Kidney tubule cell (primary cell): ENCODE results near the gene IER2.
A peak's percentile ranks its signal among the peaks of the same experiment; 100 is the strongest.

Source experiments
- DNase-seq: peaks from one replicate; pipeline ENCODE4 v3.0.0-alpha.2; 2018; ENCODE audit warnings: low spot score

IER2 gene, protein sequence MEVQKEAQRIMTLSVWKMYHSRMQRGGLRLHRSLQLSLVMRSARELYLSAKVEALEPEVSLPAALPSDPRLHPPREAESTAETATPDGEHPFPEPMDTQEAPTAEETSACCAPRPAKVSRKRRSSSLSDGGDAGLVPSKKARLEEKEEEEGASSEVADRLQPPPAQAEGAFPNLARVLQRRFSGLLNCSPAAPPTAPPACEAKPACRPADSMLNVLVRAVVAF

GRCh38 chr19:13150187-13150930 is at the start of gene IER2, which contains the start of gene STX10:
IER2 (plus strand) TSS chr19:13150411; CDS start chr19:13153187, 2,776 bp downstream.
STX10 (minus strand) TSS chr19:13150375; CDS start chr19:13150173, 202 bp downstream.
- DNase-seq: peak; percentile 94

- DNase-seq: no peak
Observed at GRCh38 chr19:13100841-13101589, 49.2 kb upstream of the IER2 start.

DNA sequence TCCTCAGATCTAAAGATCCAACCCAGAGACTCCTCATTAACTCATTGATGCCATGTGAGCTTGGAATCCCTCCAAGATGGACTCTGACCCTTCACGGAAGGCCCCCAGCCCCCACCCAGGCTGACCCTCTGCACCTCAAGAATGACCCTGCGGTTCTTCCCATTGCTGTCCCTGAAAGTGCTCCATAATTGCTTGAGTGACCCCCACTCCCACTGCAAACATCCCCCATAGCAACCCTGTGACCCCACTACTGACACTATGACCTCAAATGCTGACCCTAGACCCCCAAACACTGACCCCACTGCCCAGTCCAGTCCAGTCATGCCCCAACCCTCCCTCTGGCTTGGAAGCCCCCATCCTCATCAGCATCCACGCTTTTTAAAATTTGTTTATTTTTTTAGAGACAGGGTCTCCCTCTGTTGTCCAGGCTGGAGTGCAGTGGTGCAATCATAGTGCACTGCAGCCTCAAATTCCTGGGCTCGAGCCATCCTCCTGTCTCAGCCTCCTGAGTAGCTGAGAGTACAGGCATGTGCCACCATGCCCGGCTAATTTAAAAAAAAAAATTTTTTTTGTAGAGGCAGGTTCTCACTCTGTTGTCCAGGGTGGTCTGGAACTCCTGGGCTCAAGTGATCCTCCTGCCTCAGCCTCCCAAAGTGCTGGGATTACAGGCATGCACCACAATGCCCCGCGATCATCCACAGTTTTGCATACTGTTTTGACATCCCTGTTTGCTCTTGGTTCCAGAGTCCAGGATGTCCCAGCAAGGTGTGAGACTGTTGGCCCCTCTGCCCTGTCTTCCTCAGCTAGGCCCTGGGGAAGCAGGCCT is 48.4 kb upstream of the IER2 start:
- DNase-seq: no peak

GRCh38 chr19:13102416-13102665 is 47.9 kb upstream of the IER2 start:
- no peak for DNase-seq

DNA sequence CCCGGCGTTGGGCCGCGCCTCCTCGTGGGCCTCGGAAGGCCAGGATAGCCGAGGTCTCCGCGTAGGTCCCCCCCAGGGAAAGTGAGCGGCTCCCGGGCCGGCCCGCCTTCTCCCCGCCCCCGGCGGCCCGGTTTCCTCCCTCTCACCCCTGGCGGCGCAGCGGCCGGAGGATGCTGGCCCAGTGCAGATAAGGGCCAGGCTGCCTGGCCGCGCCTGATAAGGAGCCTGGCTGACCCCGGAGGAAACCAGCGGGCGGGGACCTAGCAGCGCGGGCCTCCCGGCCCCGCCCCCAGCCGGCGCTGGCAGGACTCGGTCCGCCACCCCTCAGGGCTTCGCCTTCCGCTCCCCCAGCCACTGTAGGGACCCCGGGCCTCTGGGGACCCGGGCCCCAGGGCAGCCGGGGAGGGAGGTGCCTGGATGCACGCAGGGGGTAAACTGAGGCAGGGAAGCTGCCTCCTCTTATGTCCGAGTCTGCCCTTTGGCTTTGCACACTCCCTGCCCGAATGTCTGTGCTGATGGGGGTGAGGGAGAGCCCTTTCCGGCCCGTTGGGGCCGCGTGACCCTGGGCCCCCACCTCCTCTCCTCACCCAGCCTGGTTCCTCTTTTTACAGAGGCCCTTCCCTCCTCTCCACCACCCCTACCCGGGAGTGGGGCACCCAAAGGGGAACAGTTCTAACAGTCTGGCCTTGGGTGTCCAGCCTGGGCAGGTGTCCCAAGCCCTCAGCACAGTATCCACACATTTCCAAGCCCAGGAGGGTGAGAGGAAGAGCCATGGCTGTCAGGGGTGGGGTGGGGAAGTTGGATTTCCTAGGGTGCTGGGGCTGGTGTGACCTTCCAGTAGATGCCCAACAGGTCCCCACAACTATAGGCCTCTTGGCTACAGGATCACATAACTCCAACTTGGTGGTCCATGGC is 47.3 kb upstream of the IER2 start, which contains the start of gene LYL1:
LYL1 (minus strand) TSS at position 193 of the 915 bp plus-strand sequence. CDS start 1,687 bp downstream, outside the sequence.
- no peak for DNase-seq

- DNase-seq: no peak
Observed at GRCh38 chr19:13103581-13104359, 46.4 kb upstream of the IER2 start.

- DNase-seq: no peak
Observed at GRCh38 chr19:13104360-13104847, 45.8 kb upstream of the IER2 start.

DNA sequence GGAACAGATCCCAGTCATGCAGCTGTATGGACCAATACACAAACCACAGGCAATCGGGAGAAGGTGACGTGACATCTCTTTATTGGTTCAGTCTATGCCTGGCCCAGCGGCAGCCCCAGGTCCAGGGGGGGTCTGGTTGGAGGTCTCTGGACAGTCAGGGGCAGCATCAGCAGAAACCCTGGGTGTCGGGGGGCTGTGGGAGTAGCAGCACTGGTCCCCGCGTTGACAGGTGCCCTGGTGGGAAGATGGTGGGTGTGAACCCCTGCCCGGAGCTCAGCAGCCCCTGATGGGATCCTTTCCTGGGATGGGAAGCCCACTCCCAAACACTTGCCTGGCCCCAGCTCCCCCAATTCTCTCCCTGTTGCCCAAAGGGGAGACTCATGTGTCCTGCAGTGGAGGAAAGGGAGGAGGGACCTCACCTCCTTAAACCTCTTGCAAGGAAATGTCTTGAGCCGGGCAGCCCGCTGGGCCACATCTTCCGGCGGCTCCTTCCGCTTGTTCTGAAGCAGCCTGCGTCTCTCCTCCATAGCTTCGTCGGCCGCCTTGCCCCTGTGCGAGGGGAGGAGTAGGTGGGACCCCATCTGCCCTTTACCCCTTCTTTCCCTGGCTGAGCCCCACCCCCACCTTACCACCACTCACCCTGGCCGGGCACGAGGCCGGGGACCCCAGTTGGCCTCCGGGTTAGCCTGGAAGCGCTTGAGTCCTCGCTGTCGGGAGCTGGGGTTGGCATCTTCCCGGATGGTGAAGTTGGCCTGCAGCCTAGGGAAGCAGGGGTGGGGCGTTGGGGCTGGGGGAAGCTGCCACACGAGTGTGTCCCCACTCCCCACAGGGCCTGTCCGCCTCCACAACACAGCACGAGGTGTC is 45.1 kb upstream of the IER2 start:
- DNase-seq: no peak

- DNase-seq: no peak
Observed at GRCh38 chr19:13109361-13110098, 40.7 kb upstream of the IER2 start.

GRCh38 chr19:13110099-13110610 is 40.1 kb upstream of the IER2 start:
- no peak for DNase-seq

- no peak for DNase-seq
Observed at GRCh38 chr19:13112555-13112954, 37.7 kb upstream of the IER2 start.

DNA sequence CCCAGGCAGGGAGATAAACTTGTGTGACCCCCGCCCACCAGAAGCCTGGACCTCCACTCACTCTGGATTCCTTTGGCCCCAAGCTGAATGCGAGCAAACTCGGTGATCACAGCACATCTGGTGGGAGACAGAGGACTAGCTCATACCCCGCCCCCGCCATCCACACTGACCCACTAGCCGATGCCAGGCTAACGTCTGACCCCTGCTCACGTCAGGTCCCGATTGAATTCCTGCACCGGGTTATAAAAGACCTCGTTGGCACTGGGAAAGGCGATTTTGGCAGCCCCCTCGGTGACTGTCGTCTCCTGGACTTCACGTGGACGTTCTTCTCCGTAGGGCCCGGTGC is 34.3 kb upstream of the IER2 start:
- no peak for DNase-seq

GRCh38 chr19:13116282-13117175 is 33.7 kb upstream of the IER2 start, which contains the start of gene TRMT1:
TRMT1 (minus strand) TSS chr19:13116740; CDS start chr19:13116399, 341 bp downstream.
- peak; percentile 95 for DNase-seq

DNA sequence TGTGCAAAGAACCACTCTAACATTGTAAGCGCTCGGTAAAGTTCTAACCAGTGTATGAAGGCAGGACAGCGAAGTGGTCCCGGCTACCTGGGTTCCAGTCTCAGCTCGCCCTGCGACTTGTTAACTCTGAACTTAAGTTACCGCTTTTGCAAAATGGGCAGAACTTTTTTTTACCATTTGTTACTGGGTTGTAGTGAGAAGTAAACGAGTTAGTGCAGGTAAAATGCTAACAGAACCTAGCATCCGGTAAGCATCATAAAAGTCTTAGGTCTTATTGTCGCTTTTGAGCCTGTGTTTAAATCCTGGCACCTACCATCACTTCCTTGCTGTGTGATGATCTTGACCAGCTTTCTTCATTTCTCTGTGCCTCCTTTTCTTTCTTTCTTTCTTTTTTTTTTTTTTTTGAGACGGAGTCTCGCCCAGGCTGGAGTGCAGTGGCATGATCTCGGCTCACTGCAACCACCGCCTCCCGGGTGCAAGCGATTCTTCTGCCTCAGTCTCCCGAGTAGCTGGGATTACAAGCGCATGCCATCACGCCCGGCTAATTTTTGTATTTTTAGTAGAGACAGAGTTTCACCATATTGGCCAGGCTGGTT is 32.9 kb upstream of the IER2 start:
- no peak for DNase-seq

DNA sequence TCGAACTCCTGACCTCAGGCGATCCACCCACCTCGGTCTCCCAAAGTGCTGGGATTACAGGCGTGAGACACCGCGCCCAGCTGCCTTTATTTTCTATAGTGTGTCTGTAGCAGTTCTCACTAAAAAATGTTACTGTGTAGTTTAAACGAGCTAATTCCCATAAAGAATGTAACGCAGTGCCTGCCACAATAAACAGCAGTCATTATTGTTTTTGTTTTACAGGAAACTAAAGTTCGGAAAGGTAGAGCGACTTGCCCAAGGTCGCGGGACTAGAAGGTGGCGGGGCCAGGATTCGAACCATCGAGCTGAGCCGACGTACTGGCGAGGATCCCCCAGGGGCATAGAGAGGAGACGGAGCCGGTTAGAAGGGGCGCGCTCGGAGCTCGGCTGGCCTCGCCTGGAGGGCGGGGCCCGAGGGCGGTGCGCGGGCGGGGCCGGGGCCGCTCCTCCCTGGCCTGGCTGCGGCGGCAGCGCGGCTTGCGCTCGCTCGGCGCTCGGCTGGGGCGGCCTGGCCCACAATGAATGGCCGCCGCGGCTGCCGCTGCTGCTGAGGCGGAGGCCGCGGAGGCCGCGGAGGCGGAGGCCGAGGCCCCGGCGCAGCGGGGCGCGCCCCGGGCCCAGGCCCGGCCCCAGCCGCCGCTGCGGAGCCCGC is 32.3 kb upstream of the IER2 start, which contains the start of gene NACC1:
NACC1 (plus strand) TSS at position 493 of the 652 bp plus-strand sequence. CDS start 16,944 bp downstream, outside the sequence.
- peak; percentile 92 for DNase-seq
